ENCODE measurements around the gene USP6NL.
A peak's percentile ranks its signal among the peaks of the same experiment; 100 is the strongest.

The USP6NL gene

GRCh38 chr10:11602919-11603523 is 8.4 kb downstream of the USP6NL start:
- TF ChIP-seq CTCF (IDR thresholded peaks at IDR 0.05; ENCODE audit: borderline replicate concordance, control extremely low read depth, extremely low read depth, insufficient read depth, missing control alignments): no peak
- in situ Hi-C loops (cut with MboI; ENCODE audit: low sequenced_read_pairs, unreplicated experiment): loop anchor here (10.0 kb wide), 1 partner anchor 78 kb away; no protein-coding TSS in a partner anchor
- DNase-seq (ENCODE audit: low spot score): peak; percentile 41

GRCh38 chr10:11602358-11602757 is 9.1 kb downstream of the USP6NL start:
- in situ Hi-C loops (cut with MboI; ENCODE audit: low sequenced_read_pairs, unreplicated experiment): loop anchor here (10.0 kb wide), 1 partner anchor 78 kb away; no protein-coding TSS in a partner anchor
- DNase-seq (ENCODE audit: low spot score): no peak
- no peak for TF ChIP-seq CTCF (IDR thresholded peaks at IDR 0.05; ENCODE audit: borderline replicate concordance, control extremely low read depth, extremely low read depth, insufficient read depth, missing control alignments)

- in situ Hi-C loops (cut with MboI; ENCODE audit: low sequenced_read_pairs, unreplicated experiment): loop anchor here (10.0 kb wide), 1 partner anchor 77 kb away; no protein-coding TSS in a partner anchor
- DNase-seq (ENCODE audit: low spot score): no peak
These were observed 9.8 kb downstream of the USP6NL start for GRCh38 chr10:11601670-11602069.

GRCh38 chr10:11600280-11600679 is 11.2 kb downstream of the USP6NL start:
- no peak for TF ChIP-seq CTCF (IDR thresholded peaks at IDR 0.05; ENCODE audit: borderline replicate concordance, control extremely low read depth, extremely low read depth, insufficient read depth, missing control alignments)
- in situ Hi-C loops (cut with MboI; ENCODE audit: low sequenced_read_pairs, unreplicated experiment): loop anchor here (10.0 kb wide), 1 partner anchor 75 kb away; no protein-coding TSS in a partner anchor
- DNase-seq (ENCODE audit: low spot score): no peak

More at GRCh38 chr10:11601670-11602069, 9.8 kb downstream of the USP6NL start:
- no peak for TF ChIP-seq CTCF (IDR thresholded peaks at IDR 0.05; ENCODE audit: borderline replicate concordance, control extremely low read depth, extremely low read depth, insufficient read depth, missing control alignments)

GRCh38 chr10:11598712-11599397 is 12.6 kb downstream of the USP6NL start:
- in situ Hi-C loops (cut with MboI; ENCODE audit: low sequenced_read_pairs, unreplicated experiment): no loop called here
- TF ChIP-seq CTCF (IDR thresholded peaks at IDR 0.05; ENCODE audit: borderline replicate concordance, control extremely low read depth, extremely low read depth, insufficient read depth, missing control alignments): no peak
- DNase-seq (ENCODE audit: low spot score): no peak

GRCh38 chr10:11597470-11597869 is 14.0 kb downstream of the USP6NL start:
- in situ Hi-C loops (cut with MboI; ENCODE audit: low sequenced_read_pairs, unreplicated experiment): no loop called here
- TF ChIP-seq CTCF (IDR thresholded peaks at IDR 0.05; ENCODE audit: borderline replicate concordance, control extremely low read depth, extremely low read depth, insufficient read depth, missing control alignments): no peak
- DNase-seq (ENCODE audit: low spot score): no peak
